Omental fat pad (tissue), 4 donors: Measurements from ENCODE around the gene HHAT. TPM values are rescaled to one million over a fixed set of nuclear protein-coding genes. Genes with fewer than 3 reads are reported as not detected.

Source experiments
- ATAC-seq: fragments of 150-250 bp; one replicate; pipeline ENCODE4 v1.9.1; 2016; ENCODE audit warnings: mild to moderate bottlenecking, moderate library complexity; ENCODE audit not compliant: low FRiP score
- DNase-seq: peaks from one replicate; pipeline ENCODE4 v3.0.0-alpha.2; 2019; ENCODE audit warnings: low spot score
- total RNA-seq, 4 donors: library from RNA; depleted of rRNA; stranded (reverse); fragments of >200 nt; gene quantifications; one replicate each; pipeline ENCODE4 v1.1.0, GENCODE V29; 2016
- TF ChIP-seq, protein P1 (sequence below), 3 donors: fragments of 450-650 bp; IDR thresholded peaks; one replicate each; pipeline ENCODE4 v1.5.1; 2016 to 2017; ENCODE audit warnings: antibody characterized with exemption in 3 of 3, mild to moderate bottlenecking in 3 of 3, moderate library complexity in 2 of 3

Gene HHAT
- total RNA-seq, 4 donors from 2014 or later, result 3.4 to 7.8 (median 4.6) TPM

DNA sequence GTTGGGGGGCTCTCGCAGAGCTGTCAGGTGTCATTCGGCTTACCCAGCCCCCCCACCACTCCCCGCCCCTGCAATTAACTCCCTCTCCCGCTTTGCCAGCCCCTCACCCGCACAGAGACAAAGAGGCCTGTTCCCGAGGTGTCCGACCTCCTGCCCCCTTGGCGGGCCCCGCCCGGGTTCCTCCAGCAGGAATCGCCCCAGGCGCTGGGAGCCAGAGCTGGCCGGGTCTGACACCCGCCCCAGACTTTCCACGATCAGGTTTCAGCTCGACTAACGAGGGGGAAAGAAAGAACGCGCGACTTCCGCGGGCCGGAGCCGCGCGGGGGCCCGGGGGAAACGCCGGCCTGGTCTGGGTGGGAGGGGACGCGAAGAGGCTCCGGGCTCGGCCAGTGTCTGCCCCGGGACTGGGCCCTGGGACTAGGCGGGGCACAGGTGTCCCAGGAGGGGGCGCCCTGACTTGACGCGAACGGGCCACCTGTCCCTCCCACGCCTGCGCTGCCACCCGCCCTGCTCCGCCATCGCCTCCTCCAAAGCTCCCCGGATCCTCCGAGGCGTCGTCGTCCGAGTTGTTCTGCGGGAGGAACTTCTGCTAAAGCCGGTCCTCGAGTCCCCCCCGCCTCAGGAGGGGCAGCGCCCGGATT lies 36.4 kb upstream of the HHAT start:
- no peak for DNase-seq
- TF ChIP-seq, protein P1, sequence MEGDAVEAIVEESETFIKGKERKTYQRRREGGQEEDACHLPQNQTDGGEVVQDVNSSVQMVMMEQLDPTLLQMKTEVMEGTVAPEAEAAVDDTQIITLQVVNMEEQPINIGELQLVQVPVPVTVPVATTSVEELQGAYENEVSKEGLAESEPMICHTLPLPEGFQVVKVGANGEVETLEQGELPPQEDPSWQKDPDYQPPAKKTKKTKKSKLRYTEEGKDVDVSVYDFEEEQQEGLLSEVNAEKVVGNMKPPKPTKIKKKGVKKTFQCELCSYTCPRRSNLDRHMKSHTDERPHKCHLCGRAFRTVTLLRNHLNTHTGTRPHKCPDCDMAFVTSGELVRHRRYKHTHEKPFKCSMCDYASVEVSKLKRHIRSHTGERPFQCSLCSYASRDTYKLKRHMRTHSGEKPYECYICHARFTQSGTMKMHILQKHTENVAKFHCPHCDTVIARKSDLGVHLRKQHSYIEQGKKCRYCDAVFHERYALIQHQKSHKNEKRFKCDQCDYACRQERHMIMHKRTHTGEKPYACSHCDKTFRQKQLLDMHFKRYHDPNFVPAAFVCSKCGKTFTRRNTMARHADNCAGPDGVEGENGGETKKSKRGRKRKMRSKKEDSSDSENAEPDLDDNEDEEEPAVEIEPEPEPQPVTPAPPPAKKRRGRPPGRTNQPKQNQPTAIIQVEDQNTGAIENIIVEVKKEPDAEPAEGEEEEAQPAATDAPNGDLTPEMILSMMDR (IDR thresholded peaks at IDR 0.05), result no peak
- ATAC-seq, result peak; percentile 73

DNA sequence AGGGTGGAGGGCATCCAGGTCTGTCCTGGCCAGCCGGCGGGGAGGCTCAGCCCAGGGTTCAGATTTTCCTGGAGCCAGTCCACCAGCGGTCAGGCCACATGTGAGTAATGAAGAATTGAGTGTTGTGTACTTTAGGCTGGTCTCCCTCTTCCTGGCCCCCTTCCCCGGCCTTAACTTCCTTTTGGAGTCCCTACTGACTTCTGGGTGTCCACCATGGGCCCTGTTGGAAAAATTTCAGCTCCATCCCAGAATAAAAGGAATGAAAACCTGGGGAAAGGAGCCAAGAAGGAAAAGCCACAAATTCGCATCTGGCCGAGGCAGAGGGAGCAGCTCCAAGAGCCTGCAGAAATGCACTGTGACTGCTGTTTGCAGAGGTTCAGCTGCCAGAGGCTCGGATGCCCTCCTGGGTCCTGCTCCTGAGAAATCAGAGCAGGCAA lies 35.5 kb upstream of the HHAT start:
- ATAC-seq, result peak; percentile 52
- DNase-seq, result no peak

DNA sequence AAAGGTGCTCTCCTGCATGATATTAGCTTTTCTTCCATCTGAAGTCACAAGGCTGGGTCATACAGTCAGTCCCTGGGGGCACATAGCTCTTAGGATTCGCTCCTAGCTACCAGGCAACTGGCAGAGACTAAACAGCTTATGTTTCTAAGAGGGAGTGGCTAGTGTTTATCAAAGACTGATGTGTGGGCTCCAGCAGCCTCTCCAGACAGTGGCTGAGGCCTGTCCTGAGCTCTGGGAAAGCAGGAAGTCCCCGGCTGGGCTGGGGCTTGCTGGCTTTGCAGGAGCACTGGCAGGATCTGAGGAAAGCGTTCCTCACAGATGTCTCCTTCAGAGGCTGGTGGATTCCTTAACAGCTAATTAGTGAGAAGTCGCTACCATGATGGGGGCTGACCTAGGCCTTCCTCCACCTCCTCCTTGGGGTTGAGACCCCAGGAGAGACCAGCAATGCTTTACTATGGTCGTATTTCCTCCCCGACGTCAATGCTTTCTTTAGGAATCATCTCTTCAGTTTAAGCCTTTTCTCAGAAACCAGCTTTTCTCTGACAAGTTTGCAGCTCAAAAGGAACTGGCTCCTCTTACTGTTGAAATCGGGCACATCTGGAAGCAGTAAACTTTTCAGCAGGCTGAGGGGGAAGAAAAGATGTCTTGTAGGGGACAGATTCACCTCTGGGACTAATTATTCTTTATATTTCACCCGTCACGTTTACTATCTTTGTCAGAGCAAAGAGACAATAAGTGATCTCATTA lies 33.5 kb upstream of the HHAT start:
- no peak for ATAC-seq
- DNase-seq, result no peak
- TF ChIP-seq, protein P1 (IDR thresholded peaks at IDR 0.05), result no peak

More for the DNA sequence above, 35.5 kb upstream of the HHAT start:
- TF ChIP-seq, protein P1 (IDR thresholded peaks at IDR 0.05), result no peak

DNA sequence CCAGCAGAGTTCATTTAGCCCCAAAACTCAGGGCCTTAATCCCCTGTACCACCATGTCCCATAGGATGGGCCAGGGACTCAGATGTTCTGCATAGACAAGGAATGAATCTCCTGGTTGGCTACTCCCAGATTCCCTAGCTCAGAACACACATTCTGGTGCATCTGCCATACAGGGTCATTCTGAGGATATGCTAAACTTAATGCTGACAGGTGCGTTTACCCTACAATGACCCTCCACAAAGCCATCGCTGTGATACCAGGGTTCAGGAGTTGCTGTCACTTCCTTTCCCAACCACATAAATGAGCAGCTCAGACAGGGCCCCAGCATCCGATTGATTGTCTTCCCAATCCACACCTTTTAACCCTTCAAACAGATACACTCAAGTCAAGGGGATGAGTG lies 32.0 kb upstream of the HHAT start:
- DNase-seq, result no peak
- no peak for ATAC-seq
- TF ChIP-seq, protein P1 (IDR thresholded peaks at IDR 0.05), result no peak

DNA sequence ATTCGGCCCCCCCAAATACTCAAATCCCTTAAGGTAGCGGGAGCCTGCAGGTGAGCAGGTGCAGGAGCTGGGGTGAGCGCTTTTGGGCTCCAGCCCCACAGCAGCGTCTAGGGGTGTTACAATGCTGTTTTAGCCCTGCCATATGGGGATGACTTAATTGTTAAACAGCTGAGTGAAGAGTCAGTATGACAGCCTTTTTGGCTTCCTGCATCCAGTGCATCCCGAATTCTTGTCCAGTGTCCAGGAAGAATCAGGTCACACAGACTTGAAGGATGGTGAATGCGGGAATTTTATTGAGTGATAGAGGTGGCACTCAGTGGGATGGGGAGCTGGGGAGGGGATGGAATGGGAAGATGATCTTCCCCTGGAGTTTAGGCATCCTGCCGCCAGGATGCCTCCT lies 30.4 kb upstream of the HHAT start:
- TF ChIP-seq, protein P1 (IDR thresholded peaks at IDR 0.05), result no peak
- DNase-seq, result no peak
- ATAC-seq, result no peak

DNA sequence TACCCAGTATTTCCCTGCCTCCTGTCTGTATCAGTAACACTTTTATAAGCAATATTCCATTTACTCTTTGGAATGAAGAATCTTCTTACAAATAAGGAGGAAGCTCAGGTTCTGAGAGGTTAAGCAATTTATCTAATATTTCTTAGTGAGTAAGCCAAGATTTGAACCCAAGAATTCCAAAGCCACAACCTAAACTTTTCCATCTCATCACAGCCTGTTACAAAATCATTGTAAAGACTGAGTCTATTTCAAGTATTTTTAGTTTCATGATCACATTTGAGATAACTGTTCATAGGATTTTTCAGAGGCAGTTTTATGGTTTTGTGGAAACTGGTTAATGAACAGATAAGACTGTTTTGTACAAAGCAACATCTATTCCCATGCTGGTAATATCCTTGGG lies 29.8 kb upstream of the HHAT start:
- DNase-seq, result no peak
- no peak for ATAC-seq
- TF ChIP-seq, protein P1 (IDR thresholded peaks at IDR 0.05), result no peak

DNA sequence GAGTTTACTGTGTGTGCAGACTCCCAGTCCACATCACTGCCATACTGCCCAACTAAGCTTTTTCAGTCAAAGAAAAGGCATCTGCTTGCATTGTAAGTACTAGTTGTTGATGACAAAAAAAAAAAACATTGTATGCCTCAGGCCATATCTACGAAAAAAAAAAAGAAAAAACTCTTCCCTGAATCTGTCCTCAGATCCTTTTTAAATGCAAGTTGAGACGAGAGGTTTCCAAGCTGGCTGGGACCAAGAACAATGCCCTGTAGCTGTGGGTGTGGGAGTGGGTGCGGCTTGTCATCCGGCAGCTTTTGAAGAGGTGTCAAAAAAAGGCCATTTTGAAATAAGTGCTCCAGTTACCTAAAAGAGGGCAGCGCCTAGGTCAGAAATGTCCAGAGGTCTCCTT lies 29.2 kb upstream of the HHAT start:
- DNase-seq (no peak), ATAC-seq (no peak)
- TF ChIP-seq, protein P1 (IDR thresholded peaks at IDR 0.05), result no peak
